ENCODE measurements around the gene DDX54.
A peak's percentile ranks its signal among the peaks of the same experiment; 100 is the strongest.

Gene DDX54, protein sequence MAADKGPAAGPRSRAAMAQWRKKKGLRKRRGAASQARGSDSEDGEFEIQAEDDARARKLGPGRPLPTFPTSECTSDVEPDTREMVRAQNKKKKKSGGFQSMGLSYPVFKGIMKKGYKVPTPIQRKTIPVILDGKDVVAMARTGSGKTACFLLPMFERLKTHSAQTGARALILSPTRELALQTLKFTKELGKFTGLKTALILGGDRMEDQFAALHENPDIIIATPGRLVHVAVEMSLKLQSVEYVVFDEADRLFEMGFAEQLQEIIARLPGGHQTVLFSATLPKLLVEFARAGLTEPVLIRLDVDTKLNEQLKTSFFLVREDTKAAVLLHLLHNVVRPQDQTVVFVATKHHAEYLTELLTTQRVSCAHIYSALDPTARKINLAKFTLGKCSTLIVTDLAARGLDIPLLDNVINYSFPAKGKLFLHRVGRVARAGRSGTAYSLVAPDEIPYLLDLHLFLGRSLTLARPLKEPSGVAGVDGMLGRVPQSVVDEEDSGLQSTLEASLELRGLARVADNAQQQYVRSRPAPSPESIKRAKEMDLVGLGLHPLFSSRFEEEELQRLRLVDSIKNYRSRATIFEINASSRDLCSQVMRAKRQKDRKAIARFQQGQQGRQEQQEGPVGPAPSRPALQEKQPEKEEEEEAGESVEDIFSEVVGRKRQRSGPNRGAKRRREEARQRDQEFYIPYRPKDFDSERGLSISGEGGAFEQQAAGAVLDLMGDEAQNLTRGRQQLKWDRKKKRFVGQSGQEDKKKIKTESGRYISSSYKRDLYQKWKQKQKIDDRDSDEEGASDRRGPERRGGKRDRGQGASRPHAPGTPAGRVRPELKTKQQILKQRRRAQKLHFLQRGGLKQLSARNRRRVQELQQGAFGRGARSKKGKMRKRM

DNA sequence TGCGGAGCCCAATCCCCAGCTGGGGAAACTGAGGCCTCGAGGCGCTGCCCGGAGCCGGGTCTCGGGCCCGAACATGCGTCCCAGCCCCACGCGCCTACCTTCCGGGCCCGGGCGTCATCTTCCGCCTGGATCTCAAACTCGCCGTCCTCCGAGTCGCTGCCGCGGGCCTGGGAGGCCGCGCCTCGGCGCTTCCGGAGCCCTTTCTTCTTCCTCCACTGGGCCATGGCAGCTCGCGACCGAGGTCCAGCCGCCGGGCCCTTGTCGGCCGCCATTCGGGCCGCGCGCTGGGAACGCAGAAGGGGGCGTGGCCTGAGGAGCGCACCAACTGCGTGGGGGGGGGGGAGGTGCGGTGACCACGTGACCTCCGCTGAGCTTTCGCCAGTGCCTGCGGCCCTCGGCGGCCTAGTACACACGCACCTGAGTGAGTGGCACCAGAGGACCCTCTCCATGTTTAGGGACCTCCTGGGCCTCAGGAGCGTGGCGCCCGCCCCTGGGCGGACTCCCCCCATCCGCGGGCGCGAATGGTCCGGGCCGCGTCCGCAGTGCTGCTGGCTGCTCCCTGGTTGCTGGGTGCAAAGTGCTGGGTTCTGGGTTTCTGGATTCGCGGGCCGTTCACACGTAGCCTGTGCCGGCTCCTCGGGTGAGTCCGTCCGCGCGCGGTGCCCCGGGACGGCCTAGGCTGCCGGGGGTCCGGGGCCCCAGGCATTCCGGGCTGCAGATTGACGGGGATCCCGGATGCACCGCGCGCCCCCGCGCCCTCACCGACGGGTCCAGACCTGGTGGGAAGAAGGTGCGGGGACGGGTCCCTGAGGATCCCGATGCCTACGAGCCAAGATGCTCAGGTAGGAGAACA, at the start of gene DDX54, which contains the start of gene RITA1:
DDX54 (minus strand) TSS at position 299 of the 853 bp plus-strand sequence; CDS start at position 272, 27 bp downstream.
RITA1 (plus strand) TSS at position 542 of the 853 bp plus-strand sequence. CDS start 1,026 bp downstream, outside the sequence.
- DNase-seq (ENCODE audit: low read depth in 3 of 3), result peak; percentile 62 to 74 (median 67)

DNA sequence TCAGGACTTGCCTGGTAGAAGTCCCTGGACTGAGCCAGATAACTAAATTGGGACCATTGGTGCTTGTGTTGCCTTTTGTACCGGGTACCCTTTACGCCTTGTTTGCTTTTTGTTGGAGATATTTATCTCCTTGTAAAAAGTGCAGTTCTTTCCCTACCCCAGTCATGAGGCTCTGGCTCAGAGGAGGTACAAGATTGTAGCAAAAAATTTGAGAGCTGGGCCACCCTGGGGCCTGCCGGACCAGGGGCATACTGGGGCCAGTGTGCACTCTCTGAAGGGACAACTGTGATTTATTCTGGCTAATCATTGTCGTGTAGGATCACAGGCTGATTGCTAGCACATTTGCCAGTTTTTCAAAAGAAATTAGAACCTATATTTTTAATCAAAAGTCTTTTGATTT, 49.2 kb upstream of the DDX54 start:
- no peak for DNase-seq (ENCODE audit: low read depth in 3 of 3)

DNA sequence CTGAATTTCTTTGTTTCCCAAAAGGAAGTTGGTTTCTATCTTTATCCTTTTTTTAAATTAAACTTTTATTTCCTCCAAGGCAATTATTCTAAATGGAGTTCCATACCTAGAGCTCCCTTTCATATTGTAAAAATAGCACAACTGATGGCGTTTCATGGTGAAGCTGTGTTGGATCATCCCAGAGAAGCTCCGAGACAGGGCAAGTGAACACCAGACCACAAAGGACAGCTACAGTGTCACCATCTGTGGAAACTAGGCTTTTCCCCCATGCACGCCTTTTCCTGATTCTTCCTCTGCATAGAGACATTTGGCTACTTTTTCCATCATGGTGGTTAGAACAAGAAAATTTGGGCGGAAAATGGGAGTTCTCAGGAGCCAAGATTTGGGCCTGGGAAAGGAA, 48.7 kb upstream of the DDX54 start:
- DNase-seq (ENCODE audit: low read depth in 3 of 3), result no peak

DNA sequence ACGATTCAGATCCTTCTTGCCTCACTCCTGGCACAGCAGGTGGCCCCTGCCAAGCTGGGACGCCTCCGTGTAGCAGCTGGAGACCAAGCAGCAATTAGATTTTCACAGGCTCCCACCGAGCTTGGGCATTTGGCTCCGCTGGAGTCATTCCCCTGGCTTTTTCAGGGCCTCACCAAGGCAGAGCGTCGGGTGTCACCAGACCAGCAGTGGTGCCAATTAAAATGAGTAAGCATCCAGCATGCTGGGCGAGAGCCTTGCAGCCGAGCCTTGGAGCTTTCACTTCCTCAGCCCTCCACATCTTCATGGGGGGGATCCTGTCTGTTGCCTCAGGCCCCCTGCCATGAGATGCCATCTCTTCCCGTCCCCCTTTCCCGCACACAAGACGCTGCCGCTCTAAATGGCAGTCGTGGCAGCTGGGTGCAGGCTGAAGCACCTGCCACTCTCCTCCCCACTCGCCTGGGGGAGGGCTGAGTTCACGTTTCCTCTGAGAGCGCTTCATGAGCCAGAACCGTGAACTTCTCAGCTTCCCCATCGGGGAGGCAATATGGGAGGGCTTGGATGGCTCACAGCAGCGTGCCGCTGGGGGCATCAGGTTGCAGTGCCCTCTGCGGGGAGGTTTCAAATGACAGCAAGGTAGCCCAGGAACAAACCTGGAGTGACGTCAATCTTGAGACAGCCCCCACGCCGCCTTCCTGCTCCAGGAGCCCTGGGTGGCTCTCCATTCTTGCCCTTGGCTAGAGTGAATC, 47.7 kb upstream of the DDX54 start:
- DNase-seq (ENCODE audit: low read depth in 3 of 3), result peak in 2 of 3 donors; percentile 33 to 56

DNA sequence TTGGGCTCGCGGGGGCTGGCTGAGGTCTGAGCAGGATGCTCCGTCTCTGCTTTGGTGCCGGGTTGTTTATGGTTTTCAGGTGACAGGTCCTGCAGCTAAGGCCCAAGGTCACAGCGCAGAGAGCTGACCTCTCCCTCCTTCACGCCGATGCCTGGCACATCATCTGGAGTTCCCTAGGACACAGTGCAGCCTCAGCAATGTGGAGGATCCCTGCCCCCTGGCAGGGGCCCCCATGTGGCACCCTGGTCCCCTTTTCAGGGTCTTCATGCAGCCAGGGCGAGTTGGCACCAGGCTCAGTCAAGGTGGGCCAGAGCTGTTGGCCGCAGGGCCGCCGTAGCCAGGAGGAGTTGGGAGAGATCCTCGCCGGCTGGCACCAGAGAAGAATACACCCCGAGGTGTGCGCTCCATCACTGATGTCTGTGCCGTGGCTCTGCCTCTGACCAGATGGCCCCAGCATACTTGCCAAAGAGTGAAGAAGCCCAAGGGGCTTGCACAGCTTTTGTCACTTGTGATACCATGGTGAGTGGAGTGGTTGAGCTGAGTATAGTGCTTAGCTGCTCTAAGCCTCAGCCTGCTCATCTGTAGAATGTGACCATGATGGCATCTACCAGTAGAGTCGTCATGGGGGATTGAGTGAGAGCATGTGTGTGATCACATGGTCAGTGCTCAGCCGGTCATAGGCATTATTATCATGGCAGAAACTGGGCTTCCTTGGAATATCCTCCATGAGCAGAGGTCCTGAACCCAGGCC, 47.0 kb upstream of the DDX54 start:
- no peak for DNase-seq (ENCODE audit: low read depth in 3 of 3)

DNA sequence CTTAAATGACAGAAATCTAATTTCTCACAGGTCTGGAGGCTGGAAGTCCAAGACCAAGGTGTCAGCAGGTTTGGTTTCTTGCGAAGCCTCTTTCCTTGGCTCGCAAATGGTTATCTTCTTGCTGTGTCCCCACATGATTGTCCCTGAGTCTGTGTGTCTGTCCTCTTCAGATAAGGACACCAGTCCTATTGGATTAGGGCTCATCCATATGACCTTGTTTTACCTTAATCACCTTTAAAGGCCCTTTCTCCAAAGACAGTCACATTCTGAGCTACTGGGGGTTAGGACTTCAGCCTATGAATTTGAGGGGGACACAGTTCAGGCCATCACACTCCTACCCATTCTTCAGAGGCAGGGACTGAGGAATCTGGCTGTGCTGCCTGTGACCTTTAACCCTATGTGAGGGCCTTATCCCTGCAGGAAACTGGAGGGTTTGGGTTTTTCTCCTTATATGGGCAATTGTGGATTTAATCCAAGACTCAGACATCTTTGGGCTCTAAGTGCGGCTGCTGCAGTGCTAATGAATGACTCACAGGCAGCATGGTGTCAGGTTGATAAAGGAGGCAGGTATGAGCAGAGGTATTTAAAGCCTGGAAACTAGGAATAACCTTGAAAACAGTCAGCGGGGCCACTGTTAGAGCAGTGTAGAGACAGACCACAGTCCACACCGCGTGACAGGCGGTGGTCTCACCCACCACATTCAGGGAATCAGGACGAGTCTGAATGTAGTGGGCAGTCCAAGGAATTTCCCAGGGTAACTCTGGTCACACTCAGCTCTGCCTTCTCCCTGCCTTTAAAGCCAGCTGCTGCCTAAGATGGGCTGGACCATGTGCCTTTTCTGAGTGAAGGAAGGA, 46.2 kb upstream of the DDX54 start:
- no peak for DNase-seq (ENCODE audit: low read depth in 3 of 3)

DNA sequence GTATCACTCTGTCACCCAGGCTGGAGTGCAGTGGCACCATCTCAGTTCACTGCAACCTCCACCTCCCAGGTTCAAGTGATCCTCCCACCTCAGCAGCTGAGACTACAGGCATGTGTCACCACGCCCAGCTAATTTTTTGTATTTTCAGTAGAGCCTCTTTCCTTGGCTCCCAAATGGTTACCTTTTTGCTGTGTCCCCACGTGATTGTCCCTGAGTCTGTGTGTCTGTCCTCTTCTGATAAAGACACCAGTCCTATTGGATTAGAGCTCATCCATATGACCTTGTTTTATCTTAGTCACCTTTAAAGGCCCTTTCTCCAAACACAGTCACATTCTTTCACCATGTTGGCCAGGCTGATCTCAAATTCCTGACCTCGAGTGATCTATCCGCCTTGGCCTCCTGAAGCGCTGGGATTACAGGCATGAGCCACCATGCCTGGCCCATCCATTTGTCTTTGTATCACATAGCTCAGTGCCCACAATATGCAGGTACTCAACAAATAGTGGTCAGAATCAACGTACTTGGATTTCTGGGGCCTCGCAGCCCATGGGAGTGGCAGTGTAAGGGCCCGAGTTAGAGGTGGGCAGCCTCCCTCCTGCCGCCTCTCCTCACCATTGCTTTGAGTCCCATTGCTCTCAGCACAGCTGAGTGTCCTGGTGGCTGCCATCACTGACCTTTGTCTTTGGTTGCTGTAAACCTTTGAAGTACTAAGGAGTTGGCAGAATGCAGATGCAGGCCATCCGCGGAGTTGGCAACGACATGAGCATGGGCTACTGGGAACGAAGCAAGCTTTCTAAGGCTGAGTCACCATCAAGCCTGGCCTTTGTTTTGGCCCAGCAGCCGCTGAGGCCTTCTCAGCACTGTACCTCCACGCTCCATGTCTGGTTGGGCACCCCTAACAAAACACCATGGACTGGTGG, 45.3 kb upstream of the DDX54 start:
- no peak for DNase-seq (ENCODE audit: low read depth in 3 of 3)

DNA sequence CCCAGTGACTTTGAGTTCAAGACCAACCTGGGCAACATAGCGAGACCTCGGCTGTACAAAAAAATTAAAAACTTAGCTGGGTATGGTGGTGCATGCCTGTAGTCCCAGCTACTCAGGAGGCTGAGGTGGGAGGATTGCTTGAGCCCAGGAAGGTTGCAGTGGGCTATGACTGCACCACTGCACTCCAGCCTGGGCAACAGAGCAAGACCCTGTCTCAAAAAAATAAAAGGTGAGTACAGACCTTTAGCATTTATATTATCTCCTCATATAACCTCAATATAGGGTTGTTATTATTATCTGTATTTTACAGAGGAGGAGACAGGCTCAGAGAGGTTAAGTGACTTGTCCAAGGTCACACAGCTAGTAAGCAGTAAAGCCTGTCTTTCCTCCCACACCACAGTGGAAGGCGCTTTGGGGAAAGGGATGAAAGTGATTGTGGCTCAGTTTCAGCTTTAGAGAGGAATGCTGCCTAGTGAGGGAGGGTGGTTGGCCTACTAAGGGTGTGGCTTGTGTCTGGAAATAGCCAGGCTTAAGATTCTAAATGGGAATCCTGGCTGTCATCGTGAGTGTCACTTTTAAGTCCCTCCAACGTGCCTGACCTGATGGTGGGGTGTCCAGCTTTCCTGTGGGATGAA, 43.2 kb upstream of the DDX54 start:
- DNase-seq (ENCODE audit: low read depth in 3 of 3), result no peak

DNA sequence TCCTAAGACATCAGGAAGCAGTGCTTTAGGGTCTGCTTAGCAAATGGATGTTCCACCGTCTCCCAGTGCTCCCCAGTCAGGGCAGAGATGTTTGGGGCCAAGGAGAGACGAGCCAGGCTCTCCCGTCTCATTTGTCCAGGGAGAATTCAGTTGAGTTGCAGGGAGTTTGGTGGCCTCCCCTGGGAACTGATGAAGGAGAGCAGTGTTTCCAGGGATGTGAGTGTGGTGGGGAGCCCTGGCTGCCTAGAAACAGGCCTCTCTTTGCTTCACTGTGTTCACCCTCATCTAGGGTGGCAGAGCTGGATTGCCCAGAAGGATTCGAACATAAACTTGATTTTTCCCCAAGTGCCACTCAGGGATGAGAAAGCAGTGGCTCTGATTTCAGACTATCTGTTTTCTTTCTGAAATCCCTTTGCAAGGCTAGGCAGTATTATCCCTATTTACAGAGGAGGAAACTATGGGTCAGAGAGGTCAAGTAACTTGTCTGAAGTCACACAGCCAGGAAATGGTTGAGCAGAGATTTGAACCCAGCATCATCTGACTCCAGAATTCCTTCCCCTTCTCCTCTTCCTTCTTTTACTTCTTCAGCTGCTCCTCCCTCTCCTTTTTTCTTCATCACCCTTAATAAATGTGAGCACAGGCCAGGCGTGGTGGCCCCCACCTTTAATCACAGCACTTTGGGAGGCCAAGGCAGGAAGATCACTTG, 42.6 kb upstream of the DDX54 start:
- DNase-seq (ENCODE audit: low read depth in 3 of 3), result no peak

DNA sequence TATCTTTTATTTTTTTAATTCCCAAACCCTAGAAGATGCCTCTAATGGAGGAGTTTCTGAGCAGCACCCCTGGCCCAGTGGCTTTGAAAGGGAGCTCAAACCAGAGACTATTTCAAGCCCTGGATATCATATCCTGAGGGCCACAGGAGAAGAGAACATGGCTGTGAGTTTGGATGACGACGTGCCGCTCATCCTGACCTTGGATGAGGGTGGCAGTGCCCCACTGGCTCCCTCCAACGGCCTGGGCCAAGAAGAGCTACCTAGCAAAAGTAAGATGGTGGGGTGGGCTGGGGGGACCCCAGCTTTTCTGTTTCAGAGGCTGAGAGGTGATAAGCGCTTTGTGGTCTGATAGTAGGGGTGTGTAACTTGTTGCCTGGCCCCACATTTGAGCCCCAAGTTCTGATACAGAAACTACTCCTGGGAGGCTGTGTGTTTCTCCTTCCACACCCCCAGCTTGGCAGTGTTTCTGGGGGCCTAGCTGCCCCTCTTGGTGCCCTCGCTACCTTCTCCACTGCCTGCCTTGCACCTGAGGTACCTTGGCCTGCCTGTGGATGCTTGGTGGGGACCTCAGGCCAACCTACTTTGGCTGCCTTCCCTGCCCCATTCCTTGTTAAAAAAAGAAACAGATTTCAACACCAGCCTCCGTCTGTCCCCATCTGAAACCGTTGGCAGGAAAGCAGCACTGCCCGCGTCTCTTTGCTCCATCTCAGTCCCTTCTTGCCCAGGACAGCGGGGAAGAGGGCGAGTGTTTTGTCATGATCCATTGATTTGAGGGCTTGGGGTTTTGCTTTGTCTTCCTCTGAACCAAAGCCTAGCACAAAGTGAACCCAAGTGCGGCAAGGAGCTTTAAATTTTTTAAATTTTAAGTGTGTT, 41.7 kb upstream of the DDX54 start:
- no peak for DNase-seq (ENCODE audit: low read depth in 3 of 3)

DNA sequence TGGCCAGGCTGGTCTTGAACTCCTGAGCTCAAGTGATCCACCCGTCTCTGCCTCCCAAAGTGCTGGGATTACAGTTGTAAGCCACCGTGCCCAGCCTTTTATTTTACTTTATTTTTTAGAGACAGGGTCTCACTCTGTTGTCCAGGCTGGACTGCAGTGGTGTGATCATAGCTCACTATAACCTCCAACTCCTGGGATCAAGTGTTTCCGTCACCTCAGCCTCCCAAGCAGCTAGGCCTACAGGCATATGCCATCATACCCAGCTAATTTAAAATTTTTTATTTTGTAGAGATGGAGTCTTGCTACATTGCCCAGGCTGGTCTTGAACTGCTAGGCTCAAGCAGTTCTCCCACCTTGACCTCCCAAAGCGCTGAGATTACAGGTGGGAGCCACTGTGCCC, 39.7 kb upstream of the DDX54 start:
- no peak for DNase-seq (ENCODE audit: low read depth in 3 of 3)

DNA sequence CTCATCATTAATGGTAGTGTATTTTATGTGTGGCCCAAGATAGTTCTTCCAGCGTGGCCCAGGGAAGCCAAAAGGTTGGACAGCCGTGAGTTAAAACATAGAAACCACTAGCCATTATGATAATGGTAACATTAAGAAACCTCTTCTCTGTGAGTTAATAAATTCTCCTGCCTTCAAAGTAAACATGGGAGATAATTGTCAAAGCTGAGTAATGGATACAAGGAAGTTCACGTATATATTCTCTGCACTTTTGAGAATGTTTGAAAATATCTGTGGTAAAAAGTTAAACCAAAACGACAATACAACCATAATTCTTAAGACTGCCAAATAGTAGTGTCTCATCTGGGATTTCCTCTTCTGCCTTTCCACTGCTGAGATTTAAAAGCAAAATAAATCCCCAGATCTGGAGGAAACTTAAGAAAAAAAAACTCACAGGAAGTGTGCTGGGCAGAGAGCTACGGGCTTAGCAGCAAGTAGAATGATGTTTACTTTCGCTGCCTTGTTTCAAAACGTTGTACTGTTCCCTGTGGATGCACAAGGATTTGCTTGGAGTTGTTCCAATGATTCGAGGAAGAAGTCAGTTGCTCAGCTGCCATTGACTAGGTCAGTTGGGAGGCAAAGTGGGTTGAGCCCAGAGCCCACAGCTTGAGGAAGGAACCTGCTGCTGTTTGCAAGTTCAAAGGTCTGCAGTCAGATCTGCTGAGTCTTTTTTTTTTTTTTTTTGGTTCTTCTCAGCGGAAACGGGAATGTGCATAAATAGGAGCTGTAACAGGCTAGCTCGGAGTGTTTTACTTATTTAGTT, 37.7 kb upstream of the DDX54 start:
- no peak for DNase-seq (ENCODE audit: low read depth in 3 of 3)

DNA sequence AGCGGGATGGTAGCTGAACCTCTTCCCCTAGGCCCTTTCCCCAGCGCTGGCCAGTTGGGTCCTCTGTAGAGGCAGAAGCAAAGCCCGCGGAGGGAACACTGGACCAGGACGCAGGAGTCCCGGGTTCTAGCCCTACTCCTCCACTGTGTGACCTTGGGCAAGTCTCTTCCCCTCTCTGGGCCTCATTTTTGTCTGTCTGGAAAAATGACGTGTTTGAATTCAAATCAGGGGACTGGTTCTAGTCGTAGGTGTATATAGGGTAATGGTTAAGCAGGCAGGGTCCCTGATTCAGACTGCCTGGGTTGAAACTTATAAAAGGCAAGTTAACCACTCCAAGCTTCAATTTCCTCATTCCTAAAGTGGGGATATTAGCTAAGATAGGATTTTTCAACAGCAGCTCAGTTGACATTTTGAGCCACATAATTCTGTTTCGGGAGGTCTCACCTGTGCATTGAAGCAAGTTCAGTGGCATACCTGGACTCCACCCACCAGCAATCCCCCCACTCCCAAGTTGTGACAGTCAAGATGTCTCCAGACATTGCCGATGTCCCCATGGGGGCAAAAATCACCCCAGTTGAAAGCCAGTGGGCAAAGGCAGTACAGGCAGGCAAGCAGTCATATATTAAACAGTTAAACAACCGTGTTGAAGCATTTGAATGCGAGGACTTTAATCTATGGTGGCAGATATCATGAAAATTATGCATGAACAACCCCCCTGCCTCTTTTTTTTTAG, 36.9 kb upstream of the DDX54 start:
- no peak for DNase-seq (ENCODE audit: low read depth in 3 of 3)

DNA sequence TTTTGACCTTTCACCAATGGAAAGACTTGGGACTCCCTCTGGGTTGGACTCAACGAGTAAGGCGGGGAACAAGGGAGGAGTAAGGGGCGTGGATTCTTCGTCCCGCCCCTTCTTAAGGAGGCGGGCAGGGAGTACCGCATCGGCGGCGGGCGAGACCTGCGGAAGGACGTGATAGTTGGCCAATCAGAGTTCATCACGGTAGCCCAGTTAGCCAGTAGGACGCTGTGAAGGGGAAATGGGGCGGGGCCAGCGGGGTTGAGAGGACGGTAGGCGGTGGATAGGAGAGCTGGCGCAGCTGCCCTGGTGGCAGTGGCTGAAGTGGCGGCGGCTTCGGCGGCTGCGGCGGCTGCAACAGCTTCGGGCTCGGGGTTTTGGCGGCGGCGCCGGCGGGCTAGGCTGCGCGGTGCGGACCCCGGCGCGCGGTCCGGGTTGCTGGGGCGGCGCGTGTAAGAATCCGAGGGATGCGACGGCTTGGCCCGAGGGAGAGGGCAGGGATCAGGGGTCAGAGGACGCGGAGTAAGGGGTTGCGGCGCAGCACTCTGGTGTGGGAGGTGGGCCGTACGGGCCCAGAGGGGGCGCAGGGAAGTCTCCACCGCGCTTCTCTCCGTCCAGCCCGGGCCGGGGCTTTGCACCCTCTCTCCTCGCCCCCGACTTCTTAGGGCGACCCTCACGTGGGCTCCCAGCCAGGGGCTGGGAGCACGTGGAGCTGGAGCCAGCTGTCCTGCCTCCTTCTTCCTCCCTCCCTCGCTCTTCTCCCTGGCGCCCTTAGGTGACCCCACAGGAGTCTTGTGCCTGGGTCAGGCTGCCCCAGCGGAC, 36.1 kb upstream of the DDX54 start, which contains the start of gene TPCN1:
TPCN1 (plus strand) TSS at position 284 of the 816 bp plus-strand sequence. CDS start 5,389 bp downstream, outside the sequence.
- peak; percentile 98 to 99 (median 99) for DNase-seq (ENCODE audit: low read depth in 3 of 3)

Data from stimulated activated CD4-positive, alpha-beta T cell treated with anti-CD3 and anti-CD28 coated beads, TNF-alpha, amount 100 ng/mL, for 48 hours (primary cell).